ENCODE results near the gene ASPSCR1.

ASPSCR1 gene

GRCh38 chr17:81978524-81979298 lies 1.3 kb downstream of the ASPSCR1 start:
- TF ChIP-seq GATA2 (IDR thresholded peaks at IDR 0.05; ENCODE audit: low read depth, low read length) (no peak), GATA3 (IDR thresholded peaks at IDR 0.05; ENCODE audit: low read depth, low read length) (no peak)

- TF ChIP-seq GATA2 (IDR thresholded peaks at IDR 0.05; ENCODE audit: low read depth, low read length) (no peak), GATA3 (IDR thresholded peaks at IDR 0.05; ENCODE audit: low read depth, low read length) (no peak)
Observed at GRCh38 chr17:81980122-81980521, 2.7 kb downstream of the ASPSCR1 start.

GRCh38 chr17:81980707-81981343 lies 3.4 kb downstream of the ASPSCR1 start:
- TF ChIP-seq GATA2 (IDR thresholded peaks at IDR 0.05; ENCODE audit: low read depth, low read length) (no peak), GATA3 (IDR thresholded peaks at IDR 0.05; ENCODE audit: low read depth, low read length) (no peak)

GRCh38 chr17:81983011-81983638 lies 5.7 kb downstream of the ASPSCR1 start:
- no peak for TF ChIP-seq GATA3 (IDR thresholded peaks at IDR 0.05; ENCODE audit: low read depth, low read length)
- TF ChIP-seq GATA2 (IDR thresholded peaks at IDR 0.05; ENCODE audit: low read depth, low read length): no peak

GRCh38 chr17:81983639-81984373 lies 6.4 kb downstream of the ASPSCR1 start:
- TF ChIP-seq GATA3 (IDR thresholded peaks at IDR 0.05; ENCODE audit: low read depth, low read length) (no peak), GATA2 (IDR thresholded peaks at IDR 0.05; ENCODE audit: low read depth, low read length) (no peak)

GRCh38 chr17:81984773-81985410 lies 7.5 kb downstream of the ASPSCR1 start:
- TF ChIP-seq GATA3 (IDR thresholded peaks at IDR 0.05; ENCODE audit: low read depth, low read length) (no peak), GATA2 (IDR thresholded peaks at IDR 0.05; ENCODE audit: low read depth, low read length) (no peak)

GRCh38 chr17:81986606-81987005 lies 9.2 kb downstream of the ASPSCR1 start:
- no peak for TF ChIP-seq GATA2 (IDR thresholded peaks at IDR 0.05; ENCODE audit: low read depth, low read length)
- TF ChIP-seq GATA3 (IDR thresholded peaks at IDR 0.05; ENCODE audit: low read depth, low read length): no peak

GRCh38 chr17:81987161-81987770 lies 9.8 kb downstream of the ASPSCR1 start:
- TF ChIP-seq GATA3 (IDR thresholded peaks at IDR 0.05; ENCODE audit: low read depth, low read length) (no peak), GATA2 (IDR thresholded peaks at IDR 0.05; ENCODE audit: low read depth, low read length) (no peak)

GRCh38 chr17:81990836-81991683 lies 13.6 kb downstream of the ASPSCR1 start:
- no peak for TF ChIP-seq GATA3 (IDR thresholded peaks at IDR 0.05; ENCODE audit: low read depth, low read length)
- TF ChIP-seq GATA2 (IDR thresholded peaks at IDR 0.05; ENCODE audit: low read depth, low read length): no peak

- TF ChIP-seq GATA2 (IDR thresholded peaks at IDR 0.05; ENCODE audit: low read depth, low read length) (no peak), GATA3 (IDR thresholded peaks at IDR 0.05; ENCODE audit: low read depth, low read length) (no peak)
Observed at GRCh38 chr17:81991684-81992305, 14.4 kb downstream of the ASPSCR1 start.

GRCh38 chr17:81992306-81993102 lies 15.1 kb downstream of the ASPSCR1 start:
- TF ChIP-seq GATA3 (IDR thresholded peaks at IDR 0.05; ENCODE audit: low read depth, low read length): no peak
- TF ChIP-seq GATA2 (IDR thresholded peaks at IDR 0.05; ENCODE audit: low read depth, low read length): no peak
